ENCODE data around the gene KCTD16.

Gene KCTD16

DNA sequence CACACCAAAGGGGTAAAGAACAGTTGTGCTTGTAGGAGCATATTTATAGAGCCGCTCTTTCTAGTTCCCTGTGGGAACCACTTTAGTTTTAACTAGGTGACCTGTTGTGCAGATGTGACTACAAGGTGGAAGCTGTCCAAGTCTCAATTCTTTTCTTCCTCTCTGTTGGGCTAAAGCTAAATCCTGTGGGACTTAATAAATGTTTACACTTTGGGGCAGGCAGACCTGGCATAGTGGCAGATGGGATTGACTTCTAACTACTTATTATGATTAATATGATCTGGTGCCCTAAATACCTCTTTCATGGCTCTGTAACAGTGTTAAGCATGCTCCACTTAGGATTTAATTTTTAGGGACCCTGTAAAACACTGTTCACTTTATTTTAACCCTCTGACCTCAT, 265.3 kb downstream of the KCTD16 start:
- no peak for ATAC-seq (ENCODE audit: insufficient read depth, low read depth)
- Histone ChIP-seq H3K27me3 (ENCODE audit: insufficient read depth, low read length, poor library complexity) (no peaks in the 10 kb centered on the region), H3K4me2 (ENCODE audit: insufficient read depth, low read length) (no peak overlapping the region), H3K9me3 (ENCODE audit: insufficient read depth, low read length, severe bottlenecking) (no peaks in the 10 kb centered on the region), H3K27ac (ENCODE audit: low read length) (no peak overlapping the region), H4K20me1 (ENCODE audit: insufficient read depth, low read length) (no peaks in the 10 kb centered on the region), H3K9ac (ENCODE audit: low read depth, low read length) (no peak overlapping the region), H3K79me2 (ENCODE audit: insufficient read depth, low read length) (no peaks in the 10 kb centered on the region), H3K36me3 (ENCODE audit: insufficient read depth, low read length) (no peaks in the 10 kb centered on the region), H2AFZ (ENCODE audit: low read depth, low read length) (no peak overlapping the region), H3K4me1 (ENCODE audit: insufficient read depth, low read length) (no peaks in the 10 kb centered on the region), H3K4me3 (ENCODE audit: low read depth in 1 of 2, low read length in 2 of 2) (no peak overlapping the region)
- DNase-seq, result no peak
- TF ChIP-seq, protein P1, sequence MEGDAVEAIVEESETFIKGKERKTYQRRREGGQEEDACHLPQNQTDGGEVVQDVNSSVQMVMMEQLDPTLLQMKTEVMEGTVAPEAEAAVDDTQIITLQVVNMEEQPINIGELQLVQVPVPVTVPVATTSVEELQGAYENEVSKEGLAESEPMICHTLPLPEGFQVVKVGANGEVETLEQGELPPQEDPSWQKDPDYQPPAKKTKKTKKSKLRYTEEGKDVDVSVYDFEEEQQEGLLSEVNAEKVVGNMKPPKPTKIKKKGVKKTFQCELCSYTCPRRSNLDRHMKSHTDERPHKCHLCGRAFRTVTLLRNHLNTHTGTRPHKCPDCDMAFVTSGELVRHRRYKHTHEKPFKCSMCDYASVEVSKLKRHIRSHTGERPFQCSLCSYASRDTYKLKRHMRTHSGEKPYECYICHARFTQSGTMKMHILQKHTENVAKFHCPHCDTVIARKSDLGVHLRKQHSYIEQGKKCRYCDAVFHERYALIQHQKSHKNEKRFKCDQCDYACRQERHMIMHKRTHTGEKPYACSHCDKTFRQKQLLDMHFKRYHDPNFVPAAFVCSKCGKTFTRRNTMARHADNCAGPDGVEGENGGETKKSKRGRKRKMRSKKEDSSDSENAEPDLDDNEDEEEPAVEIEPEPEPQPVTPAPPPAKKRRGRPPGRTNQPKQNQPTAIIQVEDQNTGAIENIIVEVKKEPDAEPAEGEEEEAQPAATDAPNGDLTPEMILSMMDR (IDR thresholded peaks at IDR 0.05; ENCODE audit: borderline replicate concordance, extremely low read depth, low read length, poor library complexity, severe bottlenecking), result no peak
- TF ChIP-seq EZH2 (IDR thresholded peaks at IDR 0.05; ENCODE audit: borderline replicate concordance, low read depth, low read length, severe bottlenecking), result no peak

DNA sequence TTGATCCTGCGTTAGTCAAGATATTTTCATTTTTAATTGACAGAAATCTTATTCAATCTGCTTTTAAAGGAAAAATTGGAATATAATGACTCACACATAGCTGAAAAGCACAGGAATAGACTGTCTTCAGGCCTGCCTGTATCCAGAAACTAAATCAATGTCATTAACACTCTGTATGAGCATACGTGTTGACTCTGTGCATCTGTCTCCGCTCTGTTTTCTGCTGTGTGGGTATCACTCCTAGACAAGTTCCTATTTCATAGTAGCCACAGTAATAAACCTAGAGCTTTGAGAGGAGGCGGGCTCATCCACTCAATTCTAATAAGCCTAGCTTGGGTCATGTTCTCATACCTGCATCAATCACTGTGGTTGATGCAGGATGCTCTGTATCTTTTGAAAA, 267.6 kb downstream of the KCTD16 start:
- no peaks in the 10 kb centered on the region for H3K36me3 ChIP-seq (ENCODE audit: insufficient read depth, low read length)
- DNase-seq (no peak), ATAC-seq (ENCODE audit: insufficient read depth, low read depth) (no peak)
- no peak overlapping the region for H2AFZ ChIP-seq (ENCODE audit: low read depth, low read length)
- H4K20me1 ChIP-seq (ENCODE audit: insufficient read depth, low read length), result no peaks in the 10 kb centered on the region
- no peak overlapping the region for H3K9ac ChIP-seq (ENCODE audit: low read depth, low read length)
- H3K27ac ChIP-seq (ENCODE audit: low read length), result no peak overlapping the region
- no peaks in the 10 kb centered on the region for H3K27me3 ChIP-seq (ENCODE audit: insufficient read depth, low read length, poor library complexity)
- no peaks in the 10 kb centered on the region for H3K79me2 ChIP-seq (ENCODE audit: insufficient read depth, low read length)
- TF ChIP-seq, protein P1 (IDR thresholded peaks at IDR 0.05; ENCODE audit: borderline replicate concordance, extremely low read depth, low read length, poor library complexity, severe bottlenecking), result no peak
- no peak for TF ChIP-seq EZH2 (IDR thresholded peaks at IDR 0.05; ENCODE audit: borderline replicate concordance, low read depth, low read length, severe bottlenecking)
- no peaks in the 10 kb centered on the region for H3K9me3 ChIP-seq (ENCODE audit: insufficient read depth, low read length, severe bottlenecking)
- no peak overlapping the region for H3K4me3 ChIP-seq (ENCODE audit: low read depth in 1 of 2, low read length in 2 of 2)
- H3K4me2 ChIP-seq (ENCODE audit: insufficient read depth, low read length), result no peak overlapping the region
- no peaks in the 10 kb centered on the region for H3K4me1 ChIP-seq (ENCODE audit: insufficient read depth, low read length)

DNA sequence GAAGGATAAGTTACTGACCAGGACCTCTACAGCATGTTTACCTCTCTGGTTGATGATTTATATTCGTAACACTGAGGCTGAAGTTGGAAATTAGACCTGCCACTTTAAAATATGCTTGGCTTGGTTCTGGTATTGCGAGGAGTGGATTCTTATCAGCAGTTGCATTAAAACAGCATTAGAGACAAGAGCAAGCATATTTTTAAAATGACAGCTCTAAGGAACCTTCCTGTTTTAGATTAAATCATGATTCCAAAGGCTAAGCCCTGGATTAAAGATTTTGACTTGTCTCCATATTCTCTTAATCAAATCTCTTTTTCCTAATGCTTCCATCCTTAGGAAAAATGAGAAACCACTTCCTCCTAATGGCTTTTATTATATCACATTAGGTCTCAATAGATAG, 277.8 kb downstream of the KCTD16 start:
- H3K4me1 ChIP-seq (ENCODE audit: insufficient read depth, low read length), result no peaks in the 10 kb centered on the region
- no peaks in the 10 kb centered on the region for H3K9me3 ChIP-seq (ENCODE audit: insufficient read depth, low read length, severe bottlenecking)
- H3K79me2 ChIP-seq (ENCODE audit: insufficient read depth, low read length), result no peaks in the 10 kb centered on the region
- H3K27me3 ChIP-seq (ENCODE audit: insufficient read depth, low read length, poor library complexity), result no peaks in the 10 kb centered on the region
- H3K4me3 ChIP-seq (ENCODE audit: low read depth in 1 of 2, low read length in 2 of 2), result no peak overlapping the region
- TF ChIP-seq EZH2 (IDR thresholded peaks at IDR 0.05; ENCODE audit: borderline replicate concordance, low read depth, low read length, severe bottlenecking), result no peak
- H3K36me3 ChIP-seq (ENCODE audit: insufficient read depth, low read length), result no peaks in the 10 kb centered on the region
- H3K9ac ChIP-seq (ENCODE audit: low read depth, low read length), result no peak overlapping the region
- no peak overlapping the region for H2AFZ ChIP-seq (ENCODE audit: low read depth, low read length)
- no peak overlapping the region for H3K4me2 ChIP-seq (ENCODE audit: insufficient read depth, low read length)
- no peaks in the 10 kb centered on the region for H4K20me1 ChIP-seq (ENCODE audit: insufficient read depth, low read length)
- no peak for ATAC-seq (ENCODE audit: insufficient read depth, low read depth)
- H3K27ac ChIP-seq (ENCODE audit: low read length), result no peak overlapping the region
- no peak for DNase-seq

DNA sequence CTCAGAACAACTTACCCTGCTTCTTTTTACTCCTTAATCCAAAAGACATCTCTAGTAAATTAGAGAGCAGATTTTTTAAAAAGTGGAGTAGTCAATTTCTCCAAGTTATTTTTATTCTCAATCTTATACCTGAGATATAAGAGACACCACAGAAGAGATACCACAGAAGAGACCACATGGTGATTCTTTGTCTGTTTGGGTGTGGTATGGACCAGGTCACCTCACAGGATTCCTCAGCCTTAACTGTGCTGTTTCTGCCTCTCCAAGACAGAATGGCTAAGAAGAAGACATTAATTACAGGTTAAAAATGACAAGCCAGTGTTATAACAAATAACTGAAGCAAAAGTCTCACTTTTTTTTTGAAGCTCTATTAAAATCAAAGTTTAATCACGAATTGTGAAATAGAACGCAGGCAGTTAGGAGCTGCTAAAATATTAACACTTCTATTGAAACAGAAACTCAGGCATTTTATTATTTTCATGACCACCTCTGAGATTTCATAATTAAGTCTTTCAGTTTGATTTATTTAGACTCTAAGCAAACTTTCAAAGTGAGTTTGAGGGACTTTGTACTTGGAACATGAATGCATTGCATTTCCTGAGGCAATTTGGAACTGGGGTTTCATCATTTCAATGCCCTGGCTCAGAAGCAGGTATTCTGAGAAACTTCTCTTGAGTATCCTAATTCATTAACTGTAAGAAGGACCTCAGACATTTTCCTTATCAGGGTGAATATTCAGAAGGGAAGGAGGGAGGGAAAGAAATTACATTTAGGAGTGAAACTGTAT, 280.7 kb downstream of the KCTD16 start:
- H3K36me3 ChIP-seq (ENCODE audit: insufficient read depth, low read length), result no peaks in the 10 kb centered on the region
- H2AFZ ChIP-seq (ENCODE audit: low read depth, low read length), result no peak overlapping the region
- no peak overlapping the region for H3K9ac ChIP-seq (ENCODE audit: low read depth, low read length)
- no peaks in the 10 kb centered on the region for H3K27me3 ChIP-seq (ENCODE audit: insufficient read depth, low read length, poor library complexity)
- H3K4me3 ChIP-seq (ENCODE audit: low read depth in 1 of 2, low read length in 2 of 2), result no peak overlapping the region
- no peak overlapping the region for H3K27ac ChIP-seq (ENCODE audit: low read length)
- TF ChIP-seq EZH2 (IDR thresholded peaks at IDR 0.05; ENCODE audit: borderline replicate concordance, low read depth, low read length, severe bottlenecking), result no peak
- TF ChIP-seq, protein P1 (IDR thresholded peaks at IDR 0.05; ENCODE audit: borderline replicate concordance, extremely low read depth, low read length, poor library complexity, severe bottlenecking), result no peak
- no peaks in the 10 kb centered on the region for H3K4me1 ChIP-seq (ENCODE audit: insufficient read depth, low read length)
- H3K9me3 ChIP-seq (ENCODE audit: insufficient read depth, low read length, severe bottlenecking), result no peaks in the 10 kb centered on the region
- H4K20me1 ChIP-seq (ENCODE audit: insufficient read depth, low read length), result no peaks in the 10 kb centered on the region
- no peaks in the 10 kb centered on the region for H3K79me2 ChIP-seq (ENCODE audit: insufficient read depth, low read length)
- no peak overlapping the region for H3K4me2 ChIP-seq (ENCODE audit: insufficient read depth, low read length)
- DNase-seq (peak; percentile 7), ATAC-seq (ENCODE audit: insufficient read depth, low read depth) (peak; percentile 59; the same call in 2 of the 3 replicates)
